Small intestine (tissue), 7 donors: ENCODE measurements around the gene SYNE3. TPM values are rescaled to one million over a fixed set of nuclear protein-coding genes. Genes with fewer than 3 reads are reported as not detected.
A peak's percentile ranks its signal among the peaks of the same experiment; 100 is the strongest.

Source experiments
- DNase-seq, 2 donors: peaks; one replicate each; pipeline versions ENCODE4 v3.0.0 to v3.0.0-alpha.2; 2013
- FAIRE-seq: peaks from 2 replicates; lab custom pipeline; 2012; peaks lifted over from hg19 to GRCh38; lab: Jason Lieb, UNC
- H3K27ac ChIP-seq, 3 donors: one replicate each; pipeline ENCODE4 v1.5.1; 2013; ENCODE audit warnings: low read length in 2 of 3, mild to moderate bottlenecking in 2 of 3, control low read depth in 1 of 3, inconsistent platforms in 1 of 3, low read depth in 1 of 3, moderate library complexity in 1 of 3
- H3K27me3 ChIP-seq, 3 donors: one replicate each; pipeline ENCODE4 v1.6.1; 2013; ENCODE audit warnings: low read length in 3 of 3, inconsistent platforms in 1 of 3; ENCODE audit not compliant: control insufficient read depth in 3 of 3, insufficient read depth in 3 of 3
- H3K36me3 ChIP-seq, 3 donors: one replicate each; pipeline ENCODE4 v1.6.1; 2013; ENCODE audit warnings: low read length in 3 of 3, inconsistent platforms in 1 of 3, low read depth in 1 of 3, mild to moderate bottlenecking in 1 of 3, moderate library complexity in 1 of 3; ENCODE audit not compliant: control insufficient read depth in 3 of 3, insufficient read depth in 2 of 3
- H3K4me1 ChIP-seq, 3 donors: one replicate each; pipeline ENCODE4 v1.6.1; 2013; ENCODE audit warnings: low read length in 2 of 3, inconsistent platforms in 1 of 3, low read depth in 1 of 3, mild to moderate bottlenecking in 1 of 3, moderate library complexity in 1 of 3; ENCODE audit not compliant: control insufficient read depth in 3 of 3, insufficient read depth in 2 of 3
- H3K4me3 ChIP-seq, 3 donors: one replicate each; pipeline ENCODE4 v1.5.1; 2013; ENCODE audit warnings: low read length in 3 of 3, control low read depth in 1 of 3, inconsistent platforms in 1 of 3, low read depth in 1 of 3, mild to moderate bottlenecking in 1 of 3, moderate library complexity in 1 of 3
- H3K9me3 ChIP-seq, 2 donors: one replicate each; pipeline ENCODE4 v1.6.1; 2013; ENCODE audit warnings: low read depth in 1 of 2, low read length in 1 of 2; ENCODE audit not compliant: control insufficient read depth in 2 of 2, insufficient read depth in 1 of 2
- WGBS, 3 donors: extraction: QIAGEN DNeasy Blood & Tissue Kit; methylation state at CpG; one replicate each; pipeline ENCODE4 v1.1.7; 2013; 5-methylcytosine and 5-hydroxymethylcytosine counted together
- polyA plus RNA-seq, 4 donors: library from polyadenylated mRNA; stranded (reverse) in 3 of 4; unstranded in 1 of 4; fragments of 200-250 nt in 3 of 4; fragments of 120-200 nt in 1 of 4; gene quantifications; one replicate each; pipeline versions ENCODE4 v1.2.1 to v1.2.3, GENCODE V29; 2013
- donor health status: healthy with polysubstance abuse.
- donor health status: control.
- donor health status: control.
- donor health status: Bipolar disorder and iron deficiency.
- donor health status: healthy.

SYNE3 gene
- polyA plus RNA-seq, 4 donors = 0.81 to 5.0 (median 1.4) TPM

GRCh38 chr14:95523815-95524448 is 7.5 kb upstream of the SYNE3 start:
- peaks cover 7 to 11% (median 11%) of the 10 kb centered on the region in 3 donors for H3K4me1 ChIP-seq
- no peaks in the 10 kb centered on the region for H3K9me3 ChIP-seq
- H3K36me3 ChIP-seq = no peaks in the 10 kb centered on the region
- DNase-seq (peak in 1 of 2 donors; percentile 93), FAIRE-seq (no peak)
- WGBS, 3 donors = 9 to 41% (median 15%) methylated on average over 11 of the region's 11 CpGs
- no peaks in the 10 kb centered on the region for H3K27me3 ChIP-seq
- H3K4me3 ChIP-seq = no peak overlapping the region
- peak overlapping the region in 2 of 3 donors; percentile 74 to 76 for H3K27ac ChIP-seq

GRCh38 chr14:95523051-95523814 is 6.8 kb upstream of the SYNE3 start:
- WGBS, 3 donors = 17 to 46% (median 19%) methylated on average over 12 of the region's 12 CpGs
- peaks cover 10 to 13% (median 11%) of the 10 kb centered on the region in 3 donors for H3K4me1 ChIP-seq
- peak in 1 of 2 donors; percentile 27 for DNase-seq

GRCh38 chr14:95522556-95522955 is 6.1 kb upstream of the SYNE3 start:
- DNase-seq (no peak), FAIRE-seq (no peak)
- no peaks in the 10 kb centered on the region for H3K36me3 ChIP-seq
- H3K27me3 ChIP-seq = no peaks in the 10 kb centered on the region
- no peaks in the 10 kb centered on the region for H3K9me3 ChIP-seq
- H3K27ac ChIP-seq = no peak overlapping the region
- peaks cover 11 to 18% (median 11%) of the 10 kb centered on the region in 3 donors for H3K4me1 ChIP-seq
- 78 to 82% (median 79%) methylated on average over 4 of the region's 4 CpGs for WGBS, 3 donors
- no peak overlapping the region for H3K4me3 ChIP-seq

More at GRCh38 chr14:95523051-95523814, 6.8 kb upstream of the SYNE3 start:
- Histone ChIP-seq H3K4me3 (no peak overlapping the region), H3K9me3 (no peaks in the 10 kb centered on the region), H3K27ac (peak overlapping the region in 2 of 3 donors; percentile 74 to 76), H3K27me3 (no peaks in the 10 kb centered on the region), H3K36me3 (no peaks in the 10 kb centered on the region)
- FAIRE-seq = no peak

- Histone ChIP-seq H3K4me1 (peaks cover 11 to 21% (median 15%) of the 10 kb centered on the region in 3 donors), H3K27me3 (peaks cover 0 to under 1% (median 0%) of the 10 kb centered on the region in 3 donors), H3K27ac (no peak overlapping the region), H3K9me3 (no peaks in the 10 kb centered on the region), H3K36me3 (no peaks in the 10 kb centered on the region), H3K4me3 (no peak overlapping the region)
- WGBS, 3 donors = 90 to 94% (median 90%) methylated on average over 11 of the region's 11 CpGs
- no peak for FAIRE-seq
- DNase-seq = no peak
Observed at GRCh38 chr14:95522116-95522515, 5.7 kb upstream of the SYNE3 start.

GRCh38 chr14:95521001-95521400 is 4.6 kb upstream of the SYNE3 start:
- H3K9me3 ChIP-seq = no peaks in the 10 kb centered on the region
- no peak for DNase-seq
- peaks cover 0 to 6% (median 0%) of the 10 kb centered on the region in 3 donors for H3K27me3 ChIP-seq
- H3K4me3 ChIP-seq = no peak overlapping the region
- H3K27ac ChIP-seq = no peak overlapping the region
- 92 to 94% (median 92%) methylated on average over 4 of the region's 4 CpGs for WGBS, 3 donors
- H3K4me1 ChIP-seq = peaks cover 11 to 23% (median 14%) of the 10 kb centered on the region in 3 donors
- no peak for FAIRE-seq
- H3K36me3 ChIP-seq = no peaks in the 10 kb centered on the region

GRCh38 chr14:95520346-95520745 is 3.9 kb upstream of the SYNE3 start:
- Histone ChIP-seq H3K27ac (peak overlapping the region in 1 of 3 donors; percentile 3), H3K9me3 (no peaks in the 10 kb centered on the region), H3K27me3 (peaks cover 0 to 12% (median 0%) of the 10 kb centered on the region in 3 donors), H3K4me3 (no peak overlapping the region), H3K36me3 (no peaks in the 10 kb centered on the region), H3K4me1 (peaks cover 13 to 28% (median 20%) of the 10 kb centered on the region in 3 donors)
- no peak for FAIRE-seq
- no peak for DNase-seq
- 75 to 82% (median 79%) methylated on average over 3 of the region's 3 CpGs for WGBS, 3 donors

- FAIRE-seq = no peak
- Histone ChIP-seq H3K27ac (peak overlapping the region in 1 of 3 donors; percentile 3), H3K36me3 (no peaks in the 10 kb centered on the region), H3K27me3 (peaks cover 0 to 18% (median 0%) of the 10 kb centered on the region in 3 donors), H3K4me1 (peaks cover 11 to 28% (median 26%) of the 10 kb centered on the region in 3 donors), H3K4me3 (no peak overlapping the region), H3K9me3 (no peaks in the 10 kb centered on the region)
- WGBS, 3 donors = 41 to 76% (median 64%) methylated on average over 6 of the region's 6 CpGs
- no peak for DNase-seq
Observed at GRCh38 chr14:95519699-95520098, 3.2 kb upstream of the SYNE3 start.

GRCh38 chr14:95518045-95518751 is 1.7 kb upstream of the SYNE3 start:
- no peak overlapping the region for H3K4me3 ChIP-seq
- DNase-seq = peak in 1 of 2 donors; percentile 65
- no peaks in the 10 kb centered on the region for H3K36me3 ChIP-seq
- peaks cover 11 to 30% (median 29%) of the 10 kb centered on the region in 3 donors for H3K4me1 ChIP-seq
- peaks cover 0 to 18% (median 0%) of the 10 kb centered on the region in 3 donors for H3K27me3 ChIP-seq
- H3K27ac ChIP-seq = peak overlapping the region in 2 of 3 donors; percentile 56 to 72
- 17 to 51% (median 29%) methylated on average over 8 of the region's 8 CpGs for WGBS, 3 donors
- no peak for FAIRE-seq
- H3K9me3 ChIP-seq = no peaks in the 10 kb centered on the region
